Measurements from ENCODE around the gene RNU6-1.

Gene RNU6-1

GRCh38 chr15:67820992-67821783 is 18.7 kb downstream of the RNU6-1 start:
- DNase-seq (ENCODE audit: low spot score) = peak; percentile 89

GRCh38 chr15:67820122-67820991 is 19.5 kb downstream of the RNU6-1 start:
- no peak for DNase-seq (ENCODE audit: low spot score)

- DNase-seq (ENCODE audit: low spot score) = no peak
Observed at GRCh38 chr15:67819636-67820035, 20.2 kb downstream of the RNU6-1 start.

- DNase-seq (ENCODE audit: low spot score) = no peak
Observed at GRCh38 chr15:67818464-67818863, 21.4 kb downstream of the RNU6-1 start.

- no peak for DNase-seq (ENCODE audit: low spot score)
Observed at GRCh38 chr15:67816668-67817067, 23.2 kb downstream of the RNU6-1 start.

- DNase-seq (ENCODE audit: low spot score) = no peak
Observed at GRCh38 chr15:67815036-67815592, 24.7 kb downstream of the RNU6-1 start.

GRCh38 chr15:67813104-67813634 is 26.7 kb downstream of the RNU6-1 start:
- DNase-seq (ENCODE audit: low spot score) = no peak

GRCh38 chr15:67812241-67812644 is 27.6 kb downstream of the RNU6-1 start:
- DNase-seq (ENCODE audit: low spot score) = no peak

- DNase-seq (ENCODE audit: low spot score) = no peak
Observed at GRCh38 chr15:67809866-67810265, 30.0 kb downstream of the RNU6-1 start.

- DNase-seq (ENCODE audit: low spot score) = no peak
Observed at GRCh38 chr15:67809441-67809840, 30.4 kb downstream of the RNU6-1 start.

GRCh38 chr15:67808821-67809220 is 31.0 kb downstream of the RNU6-1 start:
- no peak for DNase-seq (ENCODE audit: low spot score)

- no peak for DNase-seq (ENCODE audit: low spot score)
Observed at GRCh38 chr15:67807836-67808235, 32.0 kb downstream of the RNU6-1 start.

GRCh38 chr15:67807141-67807540 is 32.7 kb downstream of the RNU6-1 start:
- DNase-seq (ENCODE audit: low spot score) = no peak

- no peak for DNase-seq (ENCODE audit: low spot score)
Observed at GRCh38 chr15:67806536-67806935, 33.3 kb downstream of the RNU6-1 start.

- DNase-seq (ENCODE audit: low spot score) = no peak
Observed at GRCh38 chr15:67805666-67806516, 34.0 kb downstream of the RNU6-1 start.

GRCh38 chr15:67805008-67805665 is 34.7 kb downstream of the RNU6-1 start:
- DNase-seq (ENCODE audit: low spot score) = no peak

- DNase-seq (ENCODE audit: low spot score) = no peak
Observed at GRCh38 chr15:67803996-67804843, 35.6 kb downstream of the RNU6-1 start.

- no peak for DNase-seq (ENCODE audit: low spot score)
Observed at GRCh38 chr15:67803299-67803698, 36.5 kb downstream of the RNU6-1 start.

- no peak for DNase-seq (ENCODE audit: low spot score)
Observed at GRCh38 chr15:67801926-67802914, 37.6 kb downstream of the RNU6-1 start.
